NCI-H2107 treated with DMSO at 0.1 percent for 48 hours (cell line): ENCODE measurements around the gene GALK2.
"Not testable (repeated sequence)": the region's sequence is repeated elsewhere in the genome, so short reads cannot be mapped to it uniquely, and the experiment has no call there.

ENCODE experiments used
- DNase-seq: peaks from one replicate; lab custom pipeline; 2025; ENCODE audit not compliant: unreplicated experiment; lab: John Stamatoyannopoulos, UW

GALK2 gene

GRCh38 chr15:49163678-49164077, 6.4 kb upstream of the GALK2 start:
- no peak for DNase-seq

GRCh38 chr15:49164865-49165264, 5.2 kb upstream of the GALK2 start:
- DNase-seq: no peak

GRCh38 chr15:49168016-49168415, 2.0 kb upstream of the GALK2 start:
- DNase-seq: no peak

GRCh38 chr15:49171790-49172189, 1.7 kb downstream of the GALK2 start:
- no peak for DNase-seq

DNA sequence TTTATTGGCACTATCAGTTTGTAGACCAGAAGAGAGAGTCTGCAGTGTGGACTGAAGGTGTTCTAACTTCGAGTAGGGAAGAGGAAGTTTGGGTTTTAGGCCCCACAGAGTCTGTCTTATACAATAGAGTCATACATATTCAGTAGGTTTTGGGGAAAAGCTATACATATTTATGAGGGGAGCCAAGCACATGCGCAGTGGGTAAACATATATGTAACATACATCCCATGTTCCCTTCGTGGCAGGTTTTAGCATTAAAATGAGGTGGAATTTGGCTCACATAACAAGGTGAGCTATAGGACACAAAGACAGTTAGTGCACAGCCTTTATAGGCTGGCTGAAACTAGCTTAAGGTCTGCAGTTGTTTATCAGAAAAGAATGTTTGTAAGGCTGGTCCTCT, 4.9 kb downstream of the GALK2 start:
- DNase-seq: no peak

DNA sequence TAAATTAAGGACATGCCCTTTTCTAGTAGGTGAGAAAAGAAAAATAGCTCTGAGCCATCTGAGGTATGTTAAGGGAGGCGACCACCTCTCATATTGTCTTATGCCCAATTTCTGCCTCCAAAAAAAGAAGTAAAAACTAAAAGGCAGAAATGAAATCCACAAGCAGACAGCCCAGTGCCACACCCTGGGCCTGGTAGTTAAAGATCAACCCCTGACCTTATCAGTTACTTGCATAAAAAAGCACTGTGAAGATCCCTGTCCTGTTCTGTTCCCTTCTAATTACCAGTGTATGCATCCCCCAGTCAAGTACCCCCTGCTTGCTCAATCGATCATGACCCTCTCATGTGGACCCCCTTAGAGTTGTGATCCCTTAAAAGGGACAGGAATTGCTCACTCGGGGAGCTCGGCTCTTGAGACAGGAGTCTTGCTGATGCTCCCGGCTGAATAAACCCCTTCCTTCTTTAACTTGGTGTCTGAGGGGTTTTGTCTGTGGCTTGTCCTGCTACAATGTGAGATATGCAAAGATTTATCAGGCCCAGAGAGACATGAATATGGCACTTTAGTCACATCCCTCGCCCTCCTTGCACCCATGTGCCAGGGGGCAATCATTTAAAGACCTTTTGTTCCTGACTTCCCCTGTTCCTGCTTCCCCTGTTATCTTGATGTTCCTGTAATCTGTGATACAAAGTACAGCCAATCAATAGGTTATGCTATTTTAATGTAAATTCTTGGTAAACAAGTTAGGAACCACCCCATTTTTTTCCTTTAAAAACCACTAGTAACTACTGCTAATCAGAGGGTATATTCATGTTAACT, 5.7 kb downstream of the GALK2 start:
- DNase-seq: not testable (repeated sequence)

DNA sequence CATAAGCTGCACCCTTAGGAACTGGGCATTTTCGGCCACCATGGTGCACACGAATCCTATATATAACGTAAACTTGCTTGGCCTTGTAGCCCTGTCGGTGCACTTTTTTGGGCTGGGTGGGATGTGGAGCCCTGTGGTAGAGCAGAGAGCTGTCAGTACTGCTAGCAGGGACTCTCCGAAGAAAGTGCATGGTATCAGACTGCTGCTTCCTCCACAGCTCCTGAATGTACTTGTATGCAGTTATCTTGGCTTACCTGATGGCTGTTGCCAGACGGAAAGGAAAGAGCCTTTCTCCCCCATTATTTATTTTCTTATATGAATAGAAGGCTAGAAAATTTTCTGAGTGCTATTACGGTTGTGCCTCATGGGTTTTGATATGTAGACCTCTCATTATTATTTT, 8.4 kb downstream of the GALK2 start:
- no peak for DNase-seq

DNA sequence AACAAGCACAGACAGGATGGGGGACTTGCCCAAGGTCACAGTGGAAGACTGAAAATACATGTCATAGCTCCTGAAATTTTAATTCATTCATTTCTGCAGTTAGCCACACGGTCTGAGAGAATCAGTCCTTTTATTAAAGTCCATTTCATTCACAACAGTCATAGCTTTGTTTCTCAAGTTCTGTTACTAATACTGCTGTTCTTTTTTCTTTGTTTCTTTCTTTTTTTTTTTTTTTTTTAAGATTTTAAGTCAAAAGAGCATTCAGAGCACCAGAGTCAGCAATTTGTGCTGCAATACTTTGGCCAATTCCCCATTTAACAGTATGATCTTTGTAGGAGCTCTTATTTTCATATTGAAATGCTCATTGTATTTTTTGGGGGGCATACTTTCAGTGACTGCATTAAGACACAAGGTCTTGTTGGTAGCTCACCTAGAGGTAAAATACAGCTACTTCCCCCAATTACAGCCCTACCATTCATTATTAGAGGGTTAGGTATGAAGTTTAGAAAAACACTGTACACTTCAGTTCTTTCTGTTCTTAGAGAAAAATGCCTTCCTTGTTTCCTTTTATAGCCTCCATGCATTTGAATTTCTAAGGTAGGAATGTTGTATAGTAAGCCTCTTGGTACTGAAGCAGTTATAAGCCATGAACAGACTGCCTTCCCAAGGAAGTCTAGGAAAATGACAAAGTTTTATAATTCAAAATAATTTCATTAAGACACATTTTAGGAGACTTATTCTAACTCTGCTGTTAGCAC, 9.6 kb downstream of the GALK2 start:
- DNase-seq: no peak

GRCh38 chr15:49182128-49182527, 12.1 kb downstream of the GALK2 start:
- no peak for DNase-seq

GRCh38 chr15:49183741-49184140, 13.7 kb downstream of the GALK2 start:
- DNase-seq: not testable (repeated sequence)

DNA sequence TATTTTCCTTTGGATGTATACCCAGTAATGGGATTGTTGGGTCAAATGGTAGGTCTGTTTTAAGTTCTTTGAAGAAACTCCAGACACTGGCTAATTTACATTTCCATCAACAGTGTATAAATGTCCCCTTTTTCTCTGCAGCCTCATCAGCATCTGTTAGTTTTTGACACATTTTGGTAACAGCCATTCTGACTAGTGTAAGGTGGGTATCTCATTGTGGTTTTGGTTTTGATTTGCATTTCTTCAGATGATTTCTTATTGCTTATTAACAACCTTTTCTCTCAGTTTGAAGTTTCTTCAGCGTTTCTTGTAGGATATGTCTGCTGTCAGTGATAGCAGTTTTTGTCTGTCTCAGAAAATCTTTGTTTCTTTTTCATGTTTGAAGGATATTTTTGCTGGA, 15.4 kb downstream of the GALK2 start:
- no peak for DNase-seq

- no peak for DNase-seq
These were observed 17.6 kb downstream of the GALK2 start for GRCh38 chr15:49187549-49188245.

GRCh38 chr15:49188933-49189332, 18.9 kb downstream of the GALK2 start:
- no peak for DNase-seq

DNA sequence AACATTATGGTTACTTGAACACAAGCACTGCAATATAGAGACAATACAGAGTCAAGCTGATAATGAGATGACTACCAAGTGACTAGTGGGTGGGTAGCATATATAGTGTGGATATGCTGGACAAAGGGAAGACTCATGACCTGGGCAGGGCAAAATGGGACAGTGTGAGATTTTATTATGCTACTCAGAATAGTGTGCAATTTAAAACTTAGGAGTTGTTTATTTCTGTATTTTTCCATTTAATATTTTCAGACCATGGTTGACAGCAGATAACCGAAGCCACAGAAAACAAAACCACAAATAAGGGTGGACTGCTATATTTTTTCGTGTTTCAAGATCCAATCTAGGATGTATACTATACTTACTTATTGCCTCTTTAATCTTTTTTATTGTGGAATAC, 19.6 kb downstream of the GALK2 start:
- no peak for DNase-seq

DNA sequence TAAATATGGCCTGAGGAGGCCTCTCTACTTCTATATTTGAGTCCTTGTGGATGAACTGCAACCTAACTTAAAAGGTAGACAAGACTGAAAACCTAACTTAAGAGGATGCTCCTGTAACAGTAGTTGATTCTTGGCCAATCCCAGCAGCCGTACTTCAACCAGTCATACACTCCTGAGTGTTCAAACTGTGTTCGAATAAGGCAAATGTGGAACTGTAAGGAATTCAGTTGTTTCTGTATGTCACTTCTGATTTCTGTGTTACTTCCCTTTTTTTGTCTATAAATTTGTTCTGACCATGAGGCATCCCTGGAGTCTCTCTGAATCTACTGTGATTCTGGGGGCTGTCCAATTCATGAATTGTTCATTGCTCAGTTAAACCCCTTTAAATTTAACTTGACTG, 20.5 kb downstream of the GALK2 start:
- DNase-seq: no peak

DNA sequence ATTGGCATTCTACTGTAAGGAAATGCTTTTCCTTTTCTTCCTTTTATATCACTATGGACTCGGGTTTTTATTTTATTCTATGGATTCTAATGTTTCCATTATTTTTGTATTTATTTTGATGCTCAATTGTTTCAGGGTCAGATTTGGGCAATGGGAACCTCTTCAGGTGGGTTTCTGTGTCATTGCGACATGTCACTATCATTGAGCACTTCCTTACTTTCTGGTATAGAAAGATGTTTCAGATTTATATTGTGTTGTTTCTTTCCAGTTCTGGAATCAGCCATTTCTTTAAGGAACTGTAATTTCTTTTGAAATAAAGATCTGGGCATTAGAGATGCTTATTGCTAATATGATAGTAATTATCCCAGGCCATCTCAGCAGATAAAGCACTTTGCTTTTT, 21.8 kb downstream of the GALK2 start:
- DNase-seq: no peak

DNA sequence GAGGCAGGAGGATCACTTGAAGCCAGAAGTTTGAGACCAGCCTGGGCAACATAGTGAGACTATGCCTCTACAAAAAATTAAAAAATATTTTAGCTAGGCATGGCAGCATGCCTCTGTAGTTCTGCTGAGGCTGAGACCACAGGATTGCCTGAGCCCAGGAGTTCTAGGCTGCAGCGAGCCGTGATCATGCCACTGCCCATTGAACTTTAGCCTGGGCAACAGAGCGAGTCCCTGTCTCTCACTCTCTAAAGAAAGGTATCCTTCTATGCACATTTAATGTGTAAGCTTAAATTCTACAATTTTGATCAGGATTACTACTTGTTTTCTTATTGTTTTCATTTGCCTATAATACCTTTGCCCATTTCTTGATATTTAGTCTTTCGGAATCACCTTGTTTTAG, 26.8 kb downstream of the GALK2 start:
- no peak for DNase-seq

- DNase-seq: no peak
These were observed 29.6 kb downstream of the GALK2 start for GRCh38 chr15:49199666-49200065.

- no peak for DNase-seq
These were observed 30.3 kb downstream of the GALK2 start for GRCh38 chr15:49200347-49200746.

- DNase-seq: not testable (repeated sequence)
These were observed 38.1 kb downstream of the GALK2 start for GRCh38 chr15:49208102-49208501.

DNA sequence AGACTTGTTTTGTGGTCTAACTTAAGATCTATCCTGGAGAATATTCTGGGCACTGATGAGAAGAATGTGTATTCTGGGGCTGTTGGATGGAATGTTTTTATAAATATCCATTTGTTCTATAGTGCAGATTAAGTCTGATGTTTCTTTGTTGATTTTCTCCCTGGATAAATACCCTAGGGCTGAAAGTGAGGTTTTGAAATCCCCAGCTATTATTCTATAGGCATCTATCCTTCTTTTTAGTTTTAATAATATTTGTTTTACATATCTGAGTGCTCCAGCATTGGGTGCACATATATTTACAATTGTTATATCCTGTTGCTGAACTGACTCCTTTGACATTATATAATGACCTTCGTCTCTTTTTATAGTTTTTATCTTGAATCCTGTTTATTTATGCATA, 42.9 kb downstream of the GALK2 start:
- DNase-seq: no peak
